LNCaP clone FGC (cell line): ENCODE measurements around the gene ZNF814.
"Not testable (repeated sequence)": the region's sequence is repeated elsewhere in the genome, so short reads cannot be mapped to it uniquely, and the experiment has no call there.

Experiments
- DNase-seq: peaks from one replicate; pipeline ENCODE4 v3.0.0-alpha.2; 2011; ENCODE audit warnings: low read depth
- H3K4me3 ChIP-seq: 2 replicates; pipeline ENCODE4 v1.5.1; 2011; ENCODE audit warnings: mild to moderate bottlenecking, low read depth, low read length, control low read depth
- TF ChIP-seq, protein P1 (sequence below): IDR thresholded peaks from 2 replicates; pipeline ENCODE4 v1.5.1; 2012; ENCODE audit warnings: mild to moderate bottlenecking; ENCODE audit not compliant: control insufficient read depth, insufficient read depth; ENCODE audit errors: extremely low read depth

The ZNF814 gene

DNA sequence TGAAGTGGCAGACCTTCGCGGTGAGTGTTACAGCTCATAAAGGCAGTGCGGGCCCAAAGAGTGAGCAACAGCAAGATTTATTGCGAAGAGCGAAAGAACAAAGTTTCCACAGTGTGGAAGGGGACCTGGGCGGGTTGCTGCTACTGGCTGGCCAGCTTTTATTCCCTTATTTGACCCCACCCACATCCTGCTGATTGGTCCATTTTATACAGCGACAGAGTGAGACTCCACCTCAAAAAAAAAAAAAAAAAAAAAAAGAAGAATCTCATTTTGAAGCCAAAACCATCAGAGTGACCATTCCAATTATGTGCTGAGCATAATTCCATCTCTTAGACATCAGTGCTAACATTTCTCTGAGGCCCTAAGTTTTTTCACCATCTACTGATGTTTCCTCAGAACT is 72.2 kb downstream of the ZNF814 start:
- no peak for DNase-seq
- TF ChIP-seq, protein P1, sequence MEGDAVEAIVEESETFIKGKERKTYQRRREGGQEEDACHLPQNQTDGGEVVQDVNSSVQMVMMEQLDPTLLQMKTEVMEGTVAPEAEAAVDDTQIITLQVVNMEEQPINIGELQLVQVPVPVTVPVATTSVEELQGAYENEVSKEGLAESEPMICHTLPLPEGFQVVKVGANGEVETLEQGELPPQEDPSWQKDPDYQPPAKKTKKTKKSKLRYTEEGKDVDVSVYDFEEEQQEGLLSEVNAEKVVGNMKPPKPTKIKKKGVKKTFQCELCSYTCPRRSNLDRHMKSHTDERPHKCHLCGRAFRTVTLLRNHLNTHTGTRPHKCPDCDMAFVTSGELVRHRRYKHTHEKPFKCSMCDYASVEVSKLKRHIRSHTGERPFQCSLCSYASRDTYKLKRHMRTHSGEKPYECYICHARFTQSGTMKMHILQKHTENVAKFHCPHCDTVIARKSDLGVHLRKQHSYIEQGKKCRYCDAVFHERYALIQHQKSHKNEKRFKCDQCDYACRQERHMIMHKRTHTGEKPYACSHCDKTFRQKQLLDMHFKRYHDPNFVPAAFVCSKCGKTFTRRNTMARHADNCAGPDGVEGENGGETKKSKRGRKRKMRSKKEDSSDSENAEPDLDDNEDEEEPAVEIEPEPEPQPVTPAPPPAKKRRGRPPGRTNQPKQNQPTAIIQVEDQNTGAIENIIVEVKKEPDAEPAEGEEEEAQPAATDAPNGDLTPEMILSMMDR = no peak
- H3K4me3 ChIP-seq = no peak overlapping the region

DNA sequence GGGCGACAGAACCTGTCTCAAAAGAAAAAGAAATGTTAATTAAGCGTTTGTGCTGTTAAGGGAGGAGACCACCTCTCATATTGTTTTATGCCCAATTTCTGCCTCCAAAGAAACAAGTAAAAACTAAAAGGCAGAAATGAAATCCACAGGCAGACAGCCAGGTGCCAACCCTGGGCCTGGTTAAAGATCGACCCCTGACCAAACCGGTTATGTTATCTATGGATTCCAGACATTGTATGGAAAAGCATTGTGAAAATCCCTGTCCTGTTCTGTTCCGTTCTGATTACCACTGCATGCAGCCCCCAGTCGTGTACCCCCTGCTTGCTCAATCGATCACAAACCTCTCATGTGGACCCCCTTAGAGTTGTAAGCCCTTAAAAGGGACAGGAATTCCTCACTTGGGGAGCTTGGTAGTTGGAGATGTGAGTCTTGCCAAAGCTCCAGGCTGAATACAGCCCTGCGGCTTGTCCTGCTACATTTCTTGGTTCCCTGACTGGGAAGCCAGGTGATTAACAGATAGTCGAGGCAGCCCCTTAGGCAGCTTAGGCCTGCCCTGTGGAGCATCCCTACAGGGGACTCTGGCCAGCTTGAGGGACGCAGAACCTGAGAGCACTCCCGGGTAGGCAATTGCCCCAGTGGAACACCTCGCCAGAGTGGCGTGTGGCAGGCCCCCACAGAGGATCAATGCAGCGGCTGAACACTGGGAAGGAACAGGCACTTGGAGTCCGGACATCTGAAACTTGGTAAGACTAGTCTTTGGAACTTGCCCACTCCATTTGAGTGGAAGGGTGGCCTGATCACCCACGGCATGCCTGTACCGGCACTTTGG is 73.4 kb downstream of the ZNF814 start:
- DNase-seq = no peak
- TF ChIP-seq, protein P1 = no peak
- peak overlapping the region; percentile 99 for H3K4me3 ChIP-seq

- H3K4me3 ChIP-seq = peak within 1 kb of the TSS; percentile 99
- DNase-seq = peak; percentile 90
- TF ChIP-seq, protein P1 = no peak
These were observed 74.2 kb downstream of the ZNF814 start, which contains the start of gene ZNF552 for GRCh38 chr19:57814505-57815246. TSS of gene ZNF552 (minus strand) at chr19:57814913. CDS start at chr19:57814743, 170 bp downstream.

GRCh38 chr19:57813919-57814504 is 74.8 kb downstream of the ZNF814 start:
- no peak for DNase-seq
- peak overlapping the region; percentile 99 for H3K4me3 ChIP-seq
- TF ChIP-seq, protein P1 = no peak

DNA sequence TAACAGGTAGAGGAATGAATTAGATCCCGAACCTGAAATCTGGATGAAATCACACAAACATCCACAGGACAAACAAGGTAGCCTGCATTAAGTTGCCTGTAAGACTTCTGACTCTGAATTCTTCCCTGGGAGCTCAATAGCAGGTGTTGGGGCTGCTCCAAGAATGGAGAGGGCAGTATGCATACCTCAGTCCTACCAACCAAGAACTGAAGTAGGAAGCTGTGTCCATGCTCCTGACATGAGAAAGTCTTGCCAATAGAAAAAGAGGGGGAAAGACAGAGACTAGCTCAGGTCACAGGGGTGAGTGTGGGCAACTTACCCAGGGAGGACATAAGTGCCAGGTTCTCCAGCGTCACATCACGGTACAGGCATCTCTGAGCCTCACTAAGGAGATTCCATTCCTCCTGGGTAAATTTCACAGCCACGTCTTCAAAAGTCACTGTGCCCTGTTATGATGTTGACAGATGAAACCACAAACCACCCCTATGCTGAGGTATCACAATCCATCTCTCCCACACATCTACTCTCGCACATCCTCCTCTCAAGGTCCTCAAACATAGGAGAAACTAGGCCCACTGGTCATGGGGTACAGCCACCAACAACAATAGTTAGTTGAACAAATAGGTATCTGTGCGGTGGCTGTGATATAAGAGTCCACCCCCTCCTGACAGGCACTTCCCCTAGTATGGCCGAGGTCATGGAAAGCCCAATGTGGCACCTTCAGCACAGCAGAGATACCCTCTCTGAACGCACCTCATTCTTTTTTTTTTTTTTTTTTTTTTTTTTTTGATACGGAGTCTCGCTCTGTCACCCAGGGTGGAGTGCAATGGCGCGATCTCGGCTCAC is 75.6 kb downstream of the ZNF814 start:
- DNase-seq = not testable (repeated sequence)
- peak overlapping the region; percentile 99 for H3K4me3 ChIP-seq

DNA sequence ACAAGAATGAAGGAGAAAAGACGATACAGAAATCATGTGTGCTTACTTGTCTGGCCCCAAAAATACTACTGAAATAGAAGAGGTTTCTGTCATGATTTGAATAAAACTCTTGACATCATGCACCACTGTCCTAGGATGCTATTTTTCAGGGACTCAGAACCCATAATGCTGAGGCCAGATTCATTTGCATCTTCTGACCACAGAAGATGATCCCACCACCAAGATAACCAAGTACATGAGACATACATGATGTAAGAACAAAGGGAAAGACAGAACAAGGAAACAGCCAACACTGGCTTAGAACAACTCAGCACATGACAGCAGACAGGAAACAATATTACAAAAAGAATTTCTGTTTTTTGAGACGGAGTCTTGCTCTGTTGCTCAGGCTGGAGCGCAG is 76.6 kb downstream of the ZNF814 start:
- TF ChIP-seq, protein P1 = no peak

GRCh38 chr19:57810410-57811295 is 78.2 kb downstream of the ZNF814 start:
- DNase-seq = peak; percentile 79
- H3K4me3 ChIP-seq = not testable (repeated sequence)

More for the DNA sequence above, 76.6 kb downstream of the ZNF814 start:
- DNase-seq = no peak
- H3K4me3 ChIP-seq = no peak overlapping the region
